CD4-positive, alpha-beta T cell treated with Interleukin-4 for 1 hour (primary cell): ENCODE results near the gene ZBTB25.

Source experiments
- DNase-seq, 2 donors: peaks; one replicate each; pipeline ENCODE4 v3.0.0-alpha.2; 2020 to 2022

ZBTB25 gene

GRCh38 chr14:64438181-64438841 is 65.3 kb downstream of the ZBTB25 start:
- no peak for DNase-seq

GRCh38 chr14:64434528-64434927 is 69.1 kb downstream of the ZBTB25 start:
- no peak for DNase-seq

- no peak for DNase-seq
These were observed 79.7 kb downstream of the ZBTB25 start for GRCh38 chr14:64423987-64424386.

GRCh38 chr14:64422756-64423155 is 80.9 kb downstream of the ZBTB25 start:
- DNase-seq, result no peak

- no peak for DNase-seq
These were observed 81.6 kb downstream of the ZBTB25 start for GRCh38 chr14:64422005-64422404.

GRCh38 chr14:64421166-64421565 is 82.5 kb downstream of the ZBTB25 start:
- DNase-seq, result no peak

GRCh38 chr14:64419003-64419402 is 84.6 kb downstream of the ZBTB25 start:
- DNase-seq, result no peak

- no peak for DNase-seq
These were observed 85.9 kb downstream of the ZBTB25 start for GRCh38 chr14:64417771-64418125.

- DNase-seq, result no peak
These were observed 86.4 kb downstream of the ZBTB25 start for GRCh38 chr14:64417055-64417770.

- DNase-seq, result no peak
These were observed 87.2 kb downstream of the ZBTB25 start for GRCh38 chr14:64416348-64416932.

- no peak for DNase-seq
These were observed 91.4 kb downstream of the ZBTB25 start for GRCh38 chr14:64412237-64412636.

GRCh38 chr14:64411001-64411400 is 92.6 kb downstream of the ZBTB25 start:
- no peak for DNase-seq

GRCh38 chr14:64410084-64410774 is 93.4 kb downstream of the ZBTB25 start:
- DNase-seq, result no peak

GRCh38 chr14:64409126-64409920 is 94.3 kb downstream of the ZBTB25 start:
- no peak for DNase-seq

GRCh38 chr14:64407329-64407728 is 96.3 kb downstream of the ZBTB25 start:
- DNase-seq, result no peak

- DNase-seq, result no peak
These were observed 98.3 kb downstream of the ZBTB25 start for GRCh38 chr14:64405295-64405694.

- DNase-seq, result no peak
These were observed 101.7 kb downstream of the ZBTB25 start for GRCh38 chr14:64401949-64402348.

GRCh38 chr14:64400829-64401459 is 102.7 kb downstream of the ZBTB25 start:
- no peak for DNase-seq
